HL-60 (cell line): ENCODE data around the gene CRYGC.
"Not testable (repeated sequence)": the region's sequence is repeated elsewhere in the genome, so short reads cannot be mapped to it uniquely, and the experiment has no call there.

Experiments
- DNase-seq, 2 experiments: peaks; one replicate each; pipeline ENCODE4 v3.0.0-alpha.2; 2010 to 2020; ENCODE audit warnings: low read depth in 1 of 2, low spot score in 1 of 2
- H3K27ac ChIP-seq: fragments of 250-450 bp; sonication (Bioruptor Pico); replicated peaks from 2 replicates; pipeline ENCODE4 v1.5.1; 2020; ENCODE audit warnings: mild to moderate bottlenecking, moderate library complexity
- H3K27me3 ChIP-seq: fragments of 250-450 bp; sonication (Bioruptor Pico); 2 replicates; pipeline ENCODE4 v1.5.1; 2021; ENCODE audit warnings: mild to moderate bottlenecking, moderate library complexity; ENCODE audit not compliant: insufficient read depth, poor library complexity, severe bottlenecking
- H3K4me3 ChIP-seq: replicated peaks from 2 replicates; pipeline ENCODE4 v1.5.1; 2011; ENCODE audit warnings: mild to moderate bottlenecking, control low read depth, low read length; ENCODE audit not compliant: insufficient read depth
- CTCF ChIP-seq: IDR thresholded peaks from one replicate; pipeline ENCODE4 v1.5.1; 2011; ENCODE audit warnings: low read length, control low read depth, inconsistent platforms; ENCODE audit not compliant: insufficient read depth
- GABPA ChIP-seq: IDR thresholded peaks from 2 replicates; pipeline ENCODE4 v1.6.1; 2012; ENCODE audit warnings: low read depth
- POLR2AphosphoS5 ChIP-seq: IDR thresholded peaks from 2 replicates; pipeline ENCODE4 v1.6.1; 2012; ENCODE audit warnings: low read depth
- REST ChIP-seq: IDR thresholded peaks from 2 replicates; pipeline ENCODE4 v1.6.1; 2012; ENCODE audit warnings: low read depth; ENCODE audit not compliant: insufficient replicate concordance
- SPI1 ChIP-seq: IDR thresholded peaks from 2 replicates; pipeline ENCODE4 v1.6.1; 2012; ENCODE audit warnings: low read depth, mild to moderate bottlenecking, borderline replicate concordance

CRYGC gene

GRCh38 chr2:208130712-208131110 is 1.1 kb upstream of the CRYGC start:
- Histone ChIP-seq H3K27me3 (no peaks in the 10 kb centered on the region), H3K4me3 (no peak overlapping the region), H3K27ac (no peak overlapping the region)
- TF ChIP-seq CTCF: no peak
- no peak for TF ChIP-seq POLR2AphosphoS5
- TF ChIP-seq REST: no peak
- no peak for TF ChIP-seq GABPA
- TF ChIP-seq SPI1: no peak
- no peak for DNase-seq

- H3K4me3 ChIP-seq: no peak overlapping the region
- no peak for TF ChIP-seq SPI1
- TF ChIP-seq GABPA: no peak
- H3K27me3 ChIP-seq: no peaks in the 10 kb centered on the region
- DNase-seq: no peak
- H3K27ac ChIP-seq: no peak overlapping the region
These were observed 1.5 kb downstream of the CRYGC start for GRCh38 chr2:208128136-208128535.

GRCh38 chr2:208127090-208127489 is 2.5 kb downstream of the CRYGC start:
- no peak overlapping the region for H3K27ac ChIP-seq
- no peak overlapping the region for H3K4me3 ChIP-seq
- no peaks in the 10 kb centered on the region for H3K27me3 ChIP-seq
- DNase-seq: no peak
- TF ChIP-seq CTCF (no peak), GABPA (no peak), SPI1 (no peak), POLR2AphosphoS5 (no peak), REST (no peak)

- TF ChIP-seq GABPA (no peak), SPI1 (no peak), POLR2AphosphoS5 (no peak)
- no peak for DNase-seq
- no peak overlapping the region for H3K27ac ChIP-seq
- no peaks in the 10 kb centered on the region for H3K27me3 ChIP-seq
- H3K4me3 ChIP-seq: no peak overlapping the region
These were observed 4.4 kb downstream of the CRYGC start for GRCh38 chr2:208125251-208125650.

- not testable (repeated sequence) for H3K27me3 ChIP-seq, H3K27ac ChIP-seq
- H3K4me3 ChIP-seq: peak within 1 kb of the TSS; percentile 23; the same call in 1 of the 2 replicates
- peak in 1 of 2 experiments; percentile 7 for DNase-seq
These were observed 5.5 kb downstream of the CRYGC start, which contains the start of gene CRYGD for GRCh38 chr2:208124013-208124715. Gene CRYGD, minus strand, starts transcription at chr2:208124524. Its CDS starts 51 bp downstream, at chr2:208124473.
